GM21515 (cell line): Measurements from ENCODE around the gene KLHDC8A.
"Not testable (repeated sequence)": the region's sequence is repeated elsewhere in the genome, so short reads cannot be mapped to it uniquely, and the experiment has no call there.

Experiments used
- ATAC-seq: cut with Tn5 transposase; IDR thresholded peaks from one replicate; pipeline ENCODE4 v1.9.1; 2021; ENCODE audit not compliant: unreplicated experiment

Gene KLHDC8A

DNA sequence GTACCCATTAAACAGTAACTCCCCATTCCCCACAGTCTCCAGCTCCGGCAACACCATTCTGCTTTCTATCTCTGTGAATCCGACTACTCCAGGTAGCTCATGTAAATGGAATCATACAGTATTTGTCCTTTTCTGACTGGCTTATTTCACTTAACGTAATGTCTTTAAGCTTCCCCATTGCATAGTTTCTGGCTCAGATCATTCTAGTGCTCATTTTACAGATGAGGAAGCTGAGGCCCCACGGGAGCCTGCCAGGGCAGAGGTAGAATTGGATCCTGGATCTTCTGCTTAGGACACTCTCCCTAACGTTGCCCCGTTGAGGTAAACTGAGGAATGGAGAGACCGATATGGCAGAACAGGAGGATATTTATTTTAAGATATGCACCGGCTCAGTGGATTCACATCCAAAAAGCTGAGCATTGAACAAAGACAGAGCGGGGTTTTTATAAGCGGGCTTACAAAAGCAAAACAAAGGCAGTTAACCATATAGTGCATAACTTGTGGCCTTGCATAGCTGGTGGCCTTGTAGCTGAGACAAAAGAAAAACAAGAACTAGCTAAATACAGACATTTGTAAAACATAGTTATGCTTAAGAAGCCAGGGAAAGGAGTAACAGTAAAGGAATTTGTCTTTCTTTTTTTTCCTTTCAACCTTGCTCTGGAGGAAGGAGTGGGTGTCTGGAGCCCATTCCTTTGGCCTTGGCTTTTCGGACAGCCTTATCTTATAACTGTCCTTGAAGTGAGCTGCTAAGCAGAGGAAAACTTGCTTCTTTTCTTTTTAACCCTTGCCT, 15.3 kb upstream of the KLHDC8A start:
- ATAC-seq = no peak

DNA sequence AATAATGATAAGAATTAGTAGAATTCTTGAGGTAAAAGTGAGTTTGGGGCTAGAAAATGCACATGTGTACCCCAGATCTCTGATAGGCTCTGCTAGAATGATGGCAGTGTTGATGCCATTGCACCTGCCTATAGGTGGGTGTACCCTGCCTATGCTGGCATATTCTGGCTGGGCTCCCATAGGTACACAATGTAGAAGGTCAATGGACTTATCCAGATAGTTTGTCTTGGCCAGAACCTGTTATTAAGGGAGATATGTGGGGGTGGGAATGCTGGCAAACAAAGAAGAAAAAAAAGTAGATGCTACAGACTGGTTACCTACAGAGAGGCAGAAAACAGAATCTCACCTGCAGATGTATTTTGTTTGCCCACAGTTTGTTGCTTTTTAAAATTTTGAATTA, 14.1 kb upstream of the KLHDC8A start:
- ATAC-seq = no peak

DNA sequence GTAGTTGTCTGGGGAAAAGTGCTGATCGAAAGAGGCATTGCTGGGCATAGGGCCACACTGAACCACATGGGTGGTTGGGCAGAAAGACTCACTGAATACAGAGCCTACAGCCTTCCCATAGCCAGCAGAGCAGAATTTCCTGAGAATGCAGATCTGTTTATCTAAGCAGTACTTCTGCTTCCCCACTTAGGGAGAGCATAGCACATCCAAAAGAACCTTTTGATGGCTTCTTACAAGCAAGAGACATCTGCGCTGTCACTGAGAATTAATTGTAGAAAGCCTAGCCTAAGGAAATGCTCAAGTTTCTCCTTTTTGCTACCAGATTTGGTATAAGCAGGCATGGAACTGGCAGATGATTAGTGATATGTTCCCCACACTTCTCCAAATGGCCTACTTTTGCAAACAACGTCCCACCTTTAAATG, 13.0 kb upstream of the KLHDC8A start:
- no peak for ATAC-seq

DNA sequence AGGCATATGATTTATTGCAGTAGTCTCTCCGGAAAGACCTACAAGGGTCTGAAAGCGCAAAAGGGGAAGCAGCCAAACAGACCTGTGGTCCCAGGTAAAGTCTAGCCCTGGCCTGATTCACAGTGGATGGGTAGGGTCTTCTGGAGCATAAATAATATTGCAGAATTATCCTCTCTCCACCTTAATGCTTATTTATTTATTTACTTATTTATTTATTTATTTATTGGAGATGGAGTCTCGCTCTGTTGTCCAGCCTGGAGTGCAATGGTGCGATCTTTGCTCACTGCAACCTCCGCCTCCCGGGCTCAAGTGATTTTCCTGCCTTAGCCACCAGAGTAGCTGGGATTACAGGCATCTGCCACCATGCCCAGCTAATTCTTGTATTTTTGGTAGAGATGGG, 11.8 kb upstream of the KLHDC8A start:
- no peak for ATAC-seq

DNA sequence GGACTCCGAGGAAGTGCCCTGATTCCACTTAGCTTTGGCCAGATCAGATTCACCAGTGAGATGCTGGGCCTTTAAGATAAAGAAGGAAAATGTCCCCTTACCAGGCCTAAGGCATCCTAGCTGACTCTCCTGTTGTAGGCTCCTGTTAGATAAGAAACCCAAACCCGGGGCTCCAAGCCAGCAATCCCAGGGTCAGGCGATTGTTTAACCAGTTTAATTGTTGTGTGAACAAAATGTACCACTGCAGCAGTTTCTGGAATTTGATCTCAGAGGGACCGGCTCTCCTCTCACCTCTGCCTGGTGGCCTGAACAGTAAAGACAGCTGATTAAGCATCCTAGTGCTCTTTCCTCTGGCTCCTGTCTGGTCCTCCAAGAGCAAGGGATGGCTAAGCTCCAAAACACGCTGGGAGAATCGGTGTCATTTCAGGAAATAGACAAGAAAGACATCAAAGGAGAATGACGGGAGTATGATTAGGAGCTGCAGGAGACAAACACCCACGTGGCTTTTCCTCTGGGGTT, 9.3 kb upstream of the KLHDC8A start:
- no peak for ATAC-seq

DNA sequence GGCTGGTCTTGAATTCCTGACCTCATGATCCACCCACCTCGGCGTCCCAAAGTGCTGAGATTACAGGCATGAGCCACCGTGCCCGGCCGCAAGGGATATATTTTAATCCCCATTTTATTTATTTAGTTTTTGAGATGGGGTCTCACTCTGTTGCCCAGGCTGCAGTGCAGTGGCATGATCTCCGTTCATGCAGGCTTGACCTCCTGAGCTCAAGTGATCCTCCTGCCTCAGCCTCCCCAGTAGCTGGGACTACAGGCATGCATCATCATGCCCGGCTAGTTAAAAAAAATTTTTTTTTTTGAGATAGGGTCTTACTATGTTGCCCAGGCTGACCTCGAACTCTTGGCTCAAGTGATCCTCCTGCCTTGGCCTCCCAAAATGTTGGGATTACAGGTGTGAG, 8.4 kb upstream of the KLHDC8A start:
- ATAC-seq = not testable (repeated sequence)

DNA sequence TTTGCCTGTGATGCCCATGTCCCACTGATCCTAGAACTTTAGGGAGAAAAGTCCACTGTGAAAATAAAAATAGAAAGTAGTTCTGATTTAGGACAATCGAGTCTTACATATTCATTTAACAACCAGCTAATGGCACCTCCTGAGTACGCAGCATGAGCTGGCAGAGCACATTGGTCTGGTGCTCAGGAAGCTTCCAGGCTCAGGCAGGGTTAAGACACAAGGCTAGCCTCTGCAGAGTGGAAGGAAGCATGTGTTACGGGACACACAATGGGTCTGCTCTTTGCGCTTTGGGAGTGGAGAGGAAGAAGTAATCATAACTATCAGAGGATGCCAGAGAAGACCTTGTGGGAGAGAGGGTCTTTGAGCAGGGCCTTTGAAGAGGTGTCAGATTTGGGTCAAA, 4.2 kb upstream of the KLHDC8A start:
- no peak for ATAC-seq

DNA sequence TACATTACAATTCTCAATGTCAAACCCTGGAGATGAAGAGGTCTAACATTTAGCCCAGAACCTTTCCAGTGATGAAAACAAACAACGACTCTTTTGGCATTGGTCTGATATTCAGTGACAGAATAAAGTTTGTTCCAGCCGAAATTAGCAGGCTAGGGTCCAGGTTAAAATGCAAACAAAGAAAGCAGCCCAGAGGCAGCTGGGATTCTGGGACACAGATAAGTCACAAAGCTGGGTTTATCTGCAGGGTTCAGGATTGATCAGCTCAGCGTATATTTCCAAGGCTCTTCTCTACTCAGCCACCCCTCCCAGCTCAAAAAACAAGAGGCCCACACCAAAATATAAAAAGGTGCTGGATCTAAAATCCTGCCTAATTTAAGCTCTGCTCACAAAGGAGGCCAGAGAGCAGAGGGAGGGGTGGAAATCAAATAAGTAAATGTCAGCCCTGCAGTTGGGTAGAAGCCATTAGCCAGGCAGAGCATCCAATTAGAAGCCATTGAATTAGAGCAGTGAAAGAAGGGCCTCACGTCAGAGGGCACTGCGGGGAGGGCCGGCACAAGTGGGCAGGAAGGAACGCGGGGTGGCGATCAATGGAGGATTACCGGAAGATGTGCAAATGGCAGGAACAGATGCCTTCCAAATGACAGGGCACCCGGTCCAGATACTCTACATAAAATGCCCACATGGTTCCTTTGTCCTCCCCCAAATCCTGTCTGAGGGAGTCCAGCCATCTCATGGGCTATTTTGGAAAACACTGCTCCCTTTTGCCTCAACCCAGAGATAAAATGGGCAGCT, 3.2 kb upstream of the KLHDC8A start:
- no peak for ATAC-seq

DNA sequence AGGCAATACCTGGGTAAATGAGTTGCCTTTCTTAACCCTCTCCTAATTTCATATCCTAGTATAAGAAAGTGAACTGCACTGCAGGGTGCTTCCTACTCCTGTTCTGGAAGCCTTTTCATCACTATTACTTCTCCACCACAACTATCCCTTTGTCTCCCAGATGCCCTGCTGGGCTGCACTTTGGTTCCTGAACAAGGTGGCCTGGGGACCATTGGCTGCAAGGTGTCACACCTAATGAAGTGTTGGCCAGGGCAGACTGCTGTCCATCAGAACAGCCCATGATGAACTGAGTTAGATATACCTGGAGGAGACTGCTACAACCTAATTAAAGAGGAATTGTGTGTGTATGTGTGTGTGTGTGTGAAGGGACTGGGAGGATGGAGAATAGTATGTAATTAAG, 1.9 kb upstream of the KLHDC8A start:
- no peak for ATAC-seq

DNA sequence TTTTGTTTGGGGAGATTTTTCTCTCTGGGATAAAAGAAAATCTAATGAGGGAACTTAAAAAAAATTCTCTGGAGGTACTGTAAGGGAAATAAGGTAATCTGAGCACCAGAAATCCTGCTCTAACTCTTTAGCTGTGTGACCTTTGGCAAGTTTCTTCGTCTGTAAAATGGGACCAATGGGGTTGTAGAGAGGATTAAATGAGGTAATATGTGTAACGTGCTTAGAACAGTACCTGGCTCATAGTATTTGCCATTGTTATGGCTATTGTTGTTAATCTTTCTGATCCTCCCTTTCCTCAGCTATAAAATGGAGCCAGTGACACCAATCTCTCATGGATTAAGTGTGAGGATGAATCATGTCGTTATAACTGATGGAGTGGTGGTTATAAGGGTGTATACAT, 845 bp upstream of the KLHDC8A start:
- ATAC-seq = no peak

DNA sequence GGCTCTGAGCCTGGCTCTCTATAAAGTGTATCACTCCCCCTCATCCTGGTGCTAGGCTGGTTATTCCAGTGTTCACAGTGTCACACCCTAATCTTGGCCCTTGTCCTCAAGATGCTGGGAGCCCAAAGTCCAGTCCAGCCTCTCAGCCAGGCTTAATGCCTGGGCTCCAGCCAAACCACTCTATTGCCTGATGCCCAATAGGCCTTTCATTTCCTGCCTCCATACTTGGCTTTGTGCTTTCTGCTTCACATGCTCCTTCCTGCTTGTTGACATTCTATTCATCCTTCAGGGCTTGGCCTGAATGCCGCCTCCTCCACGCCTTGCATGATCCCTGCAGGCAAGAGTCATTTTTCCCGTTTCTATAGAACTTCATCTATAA, 1.7 kb downstream of the KLHDC8A start:
- ATAC-seq = no peak

DNA sequence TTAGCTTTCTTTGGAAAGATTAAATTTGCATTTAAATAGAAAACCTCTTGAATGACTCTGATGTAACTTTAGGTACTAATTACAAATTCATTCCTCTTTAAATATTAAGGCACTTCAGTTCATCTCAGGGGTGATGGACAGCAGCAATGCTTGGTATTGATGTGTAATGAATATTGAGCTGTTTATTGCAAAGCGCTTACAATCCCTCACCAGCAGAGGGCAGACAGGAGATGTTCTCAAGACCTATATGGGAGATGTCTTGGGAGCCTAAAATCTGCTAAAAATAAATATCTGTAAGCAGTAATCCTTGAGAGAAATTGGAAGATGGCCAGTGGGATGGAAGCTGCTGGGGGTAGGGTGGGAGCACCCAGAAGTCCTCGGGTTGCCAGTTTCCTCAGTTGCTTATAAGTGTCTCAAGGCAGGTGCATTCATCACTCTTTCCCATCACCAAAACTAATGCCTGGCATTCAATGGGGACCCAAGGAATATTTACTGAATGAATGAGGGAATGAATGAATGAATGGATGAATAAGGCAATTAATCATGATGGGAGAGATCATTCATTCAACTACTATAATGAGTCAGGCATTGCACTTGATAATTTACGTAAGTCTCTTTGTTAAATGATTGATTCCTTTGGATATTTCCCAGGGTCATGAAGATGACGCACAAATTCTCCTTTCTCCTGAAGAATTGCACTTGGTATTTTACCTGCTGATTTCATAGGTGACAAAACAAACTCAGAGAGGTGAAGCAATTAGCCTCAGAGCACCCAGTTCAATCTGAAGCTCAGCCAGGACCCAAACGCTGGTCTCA, 2.3 kb downstream of the KLHDC8A start:
- ATAC-seq = no peak

DNA sequence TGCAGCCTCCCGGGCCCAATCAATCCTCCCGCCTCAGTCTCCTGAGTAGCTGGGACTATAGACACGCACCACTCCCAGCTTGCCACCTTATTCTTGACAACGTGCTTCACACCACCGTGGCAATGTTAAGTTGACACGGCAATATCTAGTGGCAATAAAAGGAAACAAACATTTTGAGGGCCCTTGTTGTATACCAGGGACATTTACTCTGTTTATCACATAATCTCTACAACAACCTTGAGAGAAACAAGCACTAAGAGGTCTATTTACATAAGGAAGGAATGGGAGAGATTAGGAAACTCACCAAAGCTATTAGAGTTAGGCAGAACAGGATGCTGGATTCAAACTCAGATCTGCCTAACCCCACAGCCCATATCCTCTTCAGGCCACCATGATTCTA, 3.1 kb downstream of the KLHDC8A start:
- no peak for ATAC-seq

DNA sequence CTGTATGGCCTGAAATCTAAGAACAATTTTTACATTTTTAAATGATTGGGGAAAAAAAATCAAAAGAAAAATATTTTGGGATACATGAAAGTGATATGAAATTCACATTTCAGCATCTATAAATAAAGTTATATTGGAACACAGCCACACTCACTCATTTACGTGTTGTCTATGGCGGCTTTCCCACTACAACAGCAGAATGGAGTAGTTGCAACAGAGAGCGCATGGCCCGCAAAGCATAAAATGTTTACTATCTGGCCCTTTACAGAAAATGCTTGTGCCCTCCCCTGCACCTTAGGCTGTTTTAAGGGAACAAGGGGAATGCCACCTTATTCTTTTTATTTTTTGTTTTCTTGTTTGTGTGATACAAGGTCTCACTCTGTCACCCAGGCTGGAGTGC, 3.5 kb downstream of the KLHDC8A start:
- ATAC-seq = no peak

DNA sequence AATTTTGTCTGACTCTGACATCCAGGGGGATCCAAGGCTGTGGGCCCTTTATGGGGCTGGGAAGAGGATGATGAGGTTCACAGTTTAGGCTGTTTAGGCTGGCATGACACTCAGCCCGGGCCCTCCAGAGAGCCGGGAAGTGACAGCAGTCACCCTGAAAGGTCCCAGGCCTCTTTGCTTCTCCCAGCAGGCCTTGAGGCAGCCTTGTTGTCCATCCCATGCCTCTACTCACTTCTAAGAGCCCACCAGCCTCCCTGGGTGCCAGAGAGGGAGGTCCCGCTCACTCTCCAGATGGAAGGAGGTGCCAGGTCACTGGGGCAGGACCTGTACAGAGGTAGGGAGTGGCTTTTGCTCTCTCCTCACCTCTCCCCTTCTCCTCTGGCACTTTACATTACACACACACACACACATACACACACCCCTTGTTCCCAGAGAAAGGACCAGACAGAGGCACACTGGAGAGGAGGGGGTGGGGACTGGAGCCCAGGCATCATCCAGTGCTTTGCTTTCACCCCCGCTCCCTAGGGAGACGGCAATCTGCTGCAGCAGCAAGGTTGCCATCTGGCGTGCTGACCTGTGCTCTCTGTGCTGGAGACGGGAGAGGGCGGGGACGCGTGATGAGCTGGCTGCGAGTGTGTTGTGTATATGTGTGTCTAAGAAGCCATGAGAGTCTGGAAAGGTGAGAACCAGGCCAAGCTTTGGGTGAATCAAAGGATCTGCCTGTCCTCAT, 4.6 kb downstream of the KLHDC8A start:
- no peak for ATAC-seq

DNA sequence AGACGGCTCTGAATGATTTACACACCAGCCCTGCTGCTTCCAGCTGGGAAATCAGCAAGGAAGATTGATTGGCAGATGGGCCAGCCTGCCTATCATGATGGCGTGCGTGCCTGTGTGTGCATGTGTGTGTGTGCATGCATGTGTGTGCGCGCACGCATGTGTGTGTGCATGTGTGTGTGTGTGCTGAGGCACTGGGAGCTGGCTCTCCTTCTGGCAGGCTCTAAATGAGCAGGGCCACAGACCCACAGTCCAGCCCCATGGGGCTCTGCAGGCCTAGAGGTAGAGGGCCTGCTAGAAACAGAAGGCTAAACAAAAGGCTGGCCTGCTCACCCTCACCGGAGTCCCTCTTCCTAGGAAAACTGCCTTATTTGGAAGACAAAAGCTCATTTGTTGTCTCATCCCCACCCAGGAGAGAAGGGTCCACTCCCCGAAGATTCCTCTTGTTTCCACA, 6.0 kb downstream of the KLHDC8A start:
- ATAC-seq = no peak

DNA sequence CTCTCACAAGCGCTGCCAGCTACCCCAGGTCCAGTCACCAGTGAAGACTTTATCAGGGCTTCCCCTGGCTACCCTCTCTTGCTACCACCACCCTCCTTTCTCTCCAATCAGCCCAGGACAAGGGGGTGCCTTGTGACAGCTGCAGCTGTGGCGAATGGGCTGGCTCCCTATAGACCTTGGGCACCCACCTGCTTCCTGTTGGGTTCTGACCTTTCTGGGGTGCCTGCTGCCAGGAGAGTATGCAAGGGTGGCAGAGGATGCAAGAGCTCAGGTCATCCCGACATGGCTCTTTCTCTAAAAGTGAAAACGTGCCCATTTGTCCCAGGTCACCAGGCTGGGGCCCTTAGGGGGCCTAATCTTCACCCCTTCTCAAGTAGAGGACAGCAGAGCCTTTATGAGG, 6.6 kb downstream of the KLHDC8A start:
- no peak for ATAC-seq

DNA sequence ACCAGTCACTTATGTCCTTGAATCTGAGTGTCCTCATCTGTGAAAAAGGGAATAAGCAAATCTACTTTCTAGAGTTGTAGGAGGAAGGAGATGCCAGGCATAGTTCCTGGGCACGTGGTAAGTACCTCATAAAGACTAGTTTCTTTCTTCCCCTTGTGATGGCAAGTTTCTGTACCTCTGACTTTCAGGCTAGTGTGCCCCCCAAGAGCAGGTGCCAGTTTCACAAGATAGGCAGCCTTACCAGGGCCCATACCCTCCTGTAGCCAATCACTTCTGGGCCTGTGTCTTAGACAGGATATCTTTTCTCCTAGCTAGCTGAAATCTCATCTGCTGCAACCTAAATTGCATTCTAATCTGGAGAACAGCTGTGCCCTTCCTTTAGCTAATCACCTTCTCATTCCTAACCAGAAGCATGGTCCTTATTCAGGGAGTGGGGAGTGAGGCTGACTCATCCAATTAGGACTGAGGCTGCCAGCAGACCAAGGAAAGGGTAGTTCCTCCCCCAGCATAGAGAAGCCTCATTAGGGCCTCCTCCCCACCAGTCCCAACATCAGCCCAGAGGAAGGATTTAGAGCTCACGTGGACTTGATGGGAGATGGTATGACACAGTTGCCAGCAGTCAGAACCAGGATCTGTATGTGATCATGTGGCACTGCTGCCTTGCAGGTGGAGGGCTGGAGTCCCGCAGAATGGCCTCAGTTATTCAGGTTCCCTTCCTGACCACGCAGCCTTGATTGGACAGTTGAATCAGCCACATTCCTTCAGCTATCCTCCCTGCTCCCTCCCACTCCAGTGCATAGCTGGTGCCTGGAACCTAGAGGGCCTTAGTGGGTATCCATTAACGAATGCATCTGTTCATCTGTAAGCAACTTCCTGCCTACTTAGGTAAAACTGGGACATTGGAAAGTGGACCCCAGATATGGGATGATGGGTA, 7.9 kb downstream of the KLHDC8A start:
- no peak for ATAC-seq

DNA sequence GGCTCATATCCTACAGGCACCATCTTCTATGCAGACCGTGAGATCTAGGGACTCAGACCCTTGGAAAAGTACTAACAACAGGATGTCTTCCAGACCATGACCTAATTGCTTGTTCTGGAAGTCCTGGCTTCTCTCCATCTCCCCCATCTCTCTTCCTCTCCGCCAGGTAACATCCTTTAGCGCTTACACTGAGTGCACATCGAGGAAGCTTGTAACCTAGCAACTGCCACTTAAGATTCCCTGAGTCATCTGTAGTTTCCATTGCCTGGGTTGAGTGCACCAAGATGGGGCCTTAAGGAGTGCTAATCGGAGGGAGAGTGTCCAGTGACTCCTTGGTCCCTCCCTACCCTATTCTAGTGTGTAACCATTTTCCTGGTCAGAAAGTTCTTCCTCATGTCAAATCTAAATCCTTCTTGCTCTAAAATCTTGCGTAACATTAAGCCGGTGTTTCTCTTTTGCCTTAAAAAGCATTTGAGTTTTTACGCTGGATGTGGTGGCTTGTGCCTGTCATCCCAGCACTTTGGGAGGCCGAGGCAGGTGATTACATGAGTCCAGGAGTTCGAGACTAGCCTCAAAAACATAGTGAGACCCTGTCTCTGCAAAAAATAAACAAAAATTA, 9.7 kb downstream of the KLHDC8A start:
- no peak for ATAC-seq
